Gastrocnemius medialis (tissue), 4 donors: ENCODE data around the gene NEDD4L. TPM values are rescaled to one million over a fixed set of nuclear protein-coding genes. Genes with fewer than 3 reads are reported as not detected.
A peak's percentile ranks its signal among the peaks of the same experiment; 100 is the strongest.

ENCODE experiments used
- ATAC-seq, 2 donors: fragments of 150-250 bp; one replicate each; pipeline ENCODE4 v1.9.1; 2016
- DNase-seq, 2 donors: peaks; one replicate each; pipeline ENCODE4 v3.0.0-alpha.2; 2019
- H3K27ac ChIP-seq, 4 donors: fragments of 200-600 bp; sonication (generic); 1 replicate in 1 of 4; 2 replicates in 3 of 4; pipeline ENCODE4 v1.5.1; 2016 to 2018; ENCODE audit warnings: mild to moderate bottlenecking in 2 of 4, moderate library complexity in 1 of 4
- H3K27me3 ChIP-seq, 3 donors: fragments of 200-600 bp; sonication (generic) in 2 of 3; 1 replicate in 1 of 3; 2 replicates in 2 of 3; pipeline versions ENCODE4 v1.5.1 to v1.6.0; 2016 to 2019; ENCODE audit warnings: mild to moderate bottlenecking in 1 of 3, moderate library complexity in 1 of 3
- H3K36me3 ChIP-seq, 2 donors: fragments of 200-600 bp; sonication (generic) in 1 of 2; one replicate each; pipeline ENCODE4 v1.5.1; 2017 to 2018
- H3K4me1 ChIP-seq, 2 donors: fragments of 200-600 bp; sonication (generic) in 1 of 2; one replicate each; pipeline ENCODE4 v1.5.1; 2016 to 2017; ENCODE audit warnings: mild to moderate bottlenecking in 2 of 2
- H3K4me3 ChIP-seq, 4 donors: fragments of 200-600 bp; sonication (generic) in 3 of 4; 1 replicate in 1 of 4; 2 replicates in 3 of 4; pipeline ENCODE4 v1.5.1; 2016 to 2019; ENCODE audit warnings: mild to moderate bottlenecking in 2 of 4
- H3K9me3 ChIP-seq, 3 donors: fragments of 200-600 bp; sonication (generic) in 2 of 3; 1 replicate in 1 of 3; 2 replicates in 2 of 3; pipeline ENCODE4 v1.5.1; 2016 to 2019
- POLR2A ChIP-seq, 2 donors: fragments of 450-650 bp; IDR thresholded peaks; one replicate each; pipeline ENCODE4 v1.6.1; 2017; ENCODE audit warnings: antibody characterized with exemption in 2 of 2, mild to moderate bottlenecking in 2 of 2, moderate library complexity in 2 of 2
- in situ Hi-C, 4 donors: fragments of 200-750 bp; cut with MboI; loops; one replicate each; pipeline versions ENCODE4 v1.15.0 to v1.8.0; 2017; ENCODE audit warnings: low sequenced_read_pairs in 4 of 4
- intact Hi-C: fragments of 100-400 bp; cut with DNase I; formaldehyde crosslinking; loops from one replicate; pipeline ENCODE4 v1.15.1; 2023; ENCODE audit warnings: low total_unique reads
- total RNA-seq, 4 donors: library from RNA; depleted of rRNA; stranded (reverse); fragments of >200 nt; gene quantifications; one replicate each; pipeline versions ENCODE4 v1.1.0 to v1.2.3, GENCODE V29; 2016
- TF ChIP-seq, protein P1 (sequence below), 5 experiments: fragments of 450-650 bp in 3 of 5; fragments of 200-600 bp in 2 of 5; sonication (generic) in 2 of 5; IDR thresholded peaks in 4 of 5; conservative IDR thresholded peaks in 1 of 5; 1 replicate in 4 of 5; 2 replicates in 1 of 5; pipeline ENCODE4 v1.5.1; 2016 to 2019; ENCODE audit warnings: antibody characterized with exemption in 5 of 5, mild to moderate bottlenecking in 3 of 5, moderate library complexity in 3 of 5

Gene NEDD4L
- total RNA-seq, 4 donors from 2014 or later = 27.4 to 81.5 (median 51.5) TPM

DNA sequence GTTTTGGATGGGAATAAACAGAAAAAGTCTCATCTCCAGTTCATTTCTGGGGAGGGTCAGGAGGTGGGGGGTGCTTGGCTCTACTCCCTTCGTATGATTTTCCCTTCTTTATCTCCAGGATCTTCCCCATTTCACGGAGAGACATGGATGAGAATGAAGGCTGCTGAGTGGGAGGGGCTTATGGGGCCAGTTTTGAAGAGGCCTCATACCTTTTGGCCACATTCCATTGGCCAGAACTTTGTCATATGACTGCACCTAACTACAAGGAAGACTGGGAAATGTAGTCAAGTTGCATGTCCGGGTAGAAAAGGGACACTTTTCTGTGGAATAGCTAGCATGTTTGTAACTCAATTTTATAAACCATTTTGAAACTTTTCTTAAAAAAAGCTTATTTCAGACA, 117.6 kb downstream of the NEDD4L start:
- Histone ChIP-seq H3K27me3 (no peaks in the 10 kb centered on the region), H3K4me3 (no peak overlapping the region), H3K27ac (peak overlapping the region in 1 of 4 donors; percentile 80), H3K9me3 (no peaks in the 10 kb centered on the region), H3K4me1 (peaks cover 0 to 34% of the 10 kb centered on the region in 2 donors), H3K36me3 (no peaks in the 10 kb centered on the region)
- intact Hi-C loops (no loop called here), in situ Hi-C loops (no loop called here)
- TF ChIP-seq, protein P1, sequence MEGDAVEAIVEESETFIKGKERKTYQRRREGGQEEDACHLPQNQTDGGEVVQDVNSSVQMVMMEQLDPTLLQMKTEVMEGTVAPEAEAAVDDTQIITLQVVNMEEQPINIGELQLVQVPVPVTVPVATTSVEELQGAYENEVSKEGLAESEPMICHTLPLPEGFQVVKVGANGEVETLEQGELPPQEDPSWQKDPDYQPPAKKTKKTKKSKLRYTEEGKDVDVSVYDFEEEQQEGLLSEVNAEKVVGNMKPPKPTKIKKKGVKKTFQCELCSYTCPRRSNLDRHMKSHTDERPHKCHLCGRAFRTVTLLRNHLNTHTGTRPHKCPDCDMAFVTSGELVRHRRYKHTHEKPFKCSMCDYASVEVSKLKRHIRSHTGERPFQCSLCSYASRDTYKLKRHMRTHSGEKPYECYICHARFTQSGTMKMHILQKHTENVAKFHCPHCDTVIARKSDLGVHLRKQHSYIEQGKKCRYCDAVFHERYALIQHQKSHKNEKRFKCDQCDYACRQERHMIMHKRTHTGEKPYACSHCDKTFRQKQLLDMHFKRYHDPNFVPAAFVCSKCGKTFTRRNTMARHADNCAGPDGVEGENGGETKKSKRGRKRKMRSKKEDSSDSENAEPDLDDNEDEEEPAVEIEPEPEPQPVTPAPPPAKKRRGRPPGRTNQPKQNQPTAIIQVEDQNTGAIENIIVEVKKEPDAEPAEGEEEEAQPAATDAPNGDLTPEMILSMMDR (IDR thresholded peaks at IDR 0.05 in 4 of 5, conservative IDR thresholded peaks at IDR 0.05 in 1 of 5) = no peak
- no peak for TF ChIP-seq POLR2A (IDR thresholded peaks at IDR 0.05)
- ATAC-seq = no peak
- no peak for DNase-seq

DNA sequence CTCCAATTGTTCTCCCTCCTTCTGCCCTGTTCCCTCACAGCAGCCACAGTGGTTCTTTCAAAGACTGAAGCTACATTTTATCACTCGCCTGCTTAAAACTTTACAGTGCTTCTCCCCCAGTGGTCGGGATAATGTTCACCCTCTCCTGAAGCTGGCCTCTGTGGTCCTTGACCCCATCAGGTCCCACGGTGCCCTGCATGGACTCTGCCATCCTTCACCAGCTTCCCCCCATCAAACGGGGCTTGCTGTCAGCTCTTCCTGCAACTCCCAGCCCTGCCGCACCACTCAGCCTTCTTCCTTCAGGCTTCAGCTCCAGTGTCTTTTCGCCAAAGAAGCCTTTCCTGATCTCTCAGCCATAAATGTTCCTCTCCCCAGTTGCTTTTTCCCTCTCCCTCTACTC, 118.1 kb downstream of the NEDD4L start:
- DNase-seq (no peak), ATAC-seq (no peak)
- TF ChIP-seq, protein P1 (IDR thresholded peaks at IDR 0.05 in 4 of 5, conservative IDR thresholded peaks at IDR 0.05 in 1 of 5) = no peak
- TF ChIP-seq POLR2A (IDR thresholded peaks at IDR 0.05) = no peak
- H3K27ac ChIP-seq = peak overlapping the region in 1 of 4 donors; percentile 80
- no peak overlapping the region for H3K4me3 ChIP-seq
- H3K36me3 ChIP-seq = no peaks in the 10 kb centered on the region
- H3K4me1 ChIP-seq = peaks cover 0 to 34% of the 10 kb centered on the region in 2 donors
- no peaks in the 10 kb centered on the region for H3K9me3 ChIP-seq
- intact Hi-C loops (no loop called here), in situ Hi-C loops (no loop called here)
- H3K27me3 ChIP-seq = no peaks in the 10 kb centered on the region

DNA sequence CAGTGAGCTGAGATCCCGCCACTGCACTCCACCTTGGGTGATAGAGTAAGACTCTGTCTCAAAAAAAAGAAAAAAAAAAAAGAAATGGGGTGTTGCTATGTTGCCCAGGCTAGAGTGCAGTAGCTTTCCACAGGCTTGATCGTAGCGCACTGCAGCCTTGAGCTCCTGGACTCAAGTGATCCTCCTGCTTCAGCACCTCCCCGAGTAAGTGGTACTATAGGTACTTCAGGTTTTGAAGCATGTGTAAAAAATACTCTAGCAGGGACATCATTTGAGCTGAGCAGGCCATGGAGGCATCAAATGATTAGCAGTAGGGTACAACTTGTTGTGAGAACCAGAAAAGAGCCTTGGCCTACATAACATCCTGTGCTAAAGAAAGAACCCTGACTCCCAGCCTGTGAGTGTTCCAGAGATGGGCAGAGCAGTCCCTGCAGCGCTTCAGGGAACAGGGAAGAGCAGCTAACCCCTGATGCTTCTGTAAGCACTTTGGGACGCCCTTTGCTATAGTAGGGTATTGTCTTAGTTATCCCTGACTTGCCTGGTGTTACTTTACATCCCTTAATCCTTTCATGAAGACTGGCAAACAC, 119.1 kb downstream of the NEDD4L start:
- intact Hi-C loops (no loop called here), in situ Hi-C loops (no loop called here)
- Histone ChIP-seq H3K27ac (peak overlapping the region in 1 of 4 donors; percentile 80), H3K27me3 (no peaks in the 10 kb centered on the region), H3K4me3 (no peak overlapping the region), H3K4me1 (peaks cover 0 to 34% of the 10 kb centered on the region in 2 donors), H3K9me3 (no peaks in the 10 kb centered on the region), H3K36me3 (no peaks in the 10 kb centered on the region)
- peak in 1 of 2 donors; percentile 88 for ATAC-seq
- no peak for TF ChIP-seq POLR2A (IDR thresholded peaks at IDR 0.05)
- TF ChIP-seq, protein P1 (IDR thresholded peaks at IDR 0.05 in 4 of 5, conservative IDR thresholded peaks at IDR 0.05 in 1 of 5) = no peak
- DNase-seq = peak in 1 of 2 donors; percentile 40

DNA sequence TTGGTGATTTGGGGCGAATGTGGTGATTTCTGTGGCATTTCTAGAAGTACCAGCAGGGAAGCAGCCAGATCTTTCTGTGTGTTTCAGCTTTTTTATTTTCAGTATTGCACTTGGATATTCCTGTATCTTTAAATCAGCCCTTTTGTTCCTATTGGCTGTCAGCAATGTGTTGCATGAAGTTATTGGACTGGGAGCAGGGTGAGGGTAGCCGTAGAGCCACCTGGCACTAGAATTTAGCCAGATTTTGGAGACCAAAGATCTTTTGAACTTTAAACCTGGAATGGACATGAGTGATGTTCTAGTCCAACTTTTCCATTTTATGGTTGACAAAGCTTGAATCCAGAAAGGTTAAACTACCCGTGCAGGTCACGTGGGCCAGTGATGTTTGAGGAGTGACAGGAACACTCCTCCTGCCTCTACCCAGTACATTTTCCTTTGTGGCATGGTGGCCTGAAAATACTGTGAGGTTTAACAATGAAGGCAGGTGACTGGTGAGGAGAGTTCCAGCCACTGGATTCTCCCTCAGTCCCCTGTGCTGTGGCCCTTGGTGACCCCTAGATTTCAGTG, 122.3 kb downstream of the NEDD4L start:
- no peak overlapping the region for H3K27ac ChIP-seq
- TF ChIP-seq, protein P1 (IDR thresholded peaks at IDR 0.05 in 4 of 5, conservative IDR thresholded peaks at IDR 0.05 in 1 of 5) = no peak
- no peak for TF ChIP-seq POLR2A (IDR thresholded peaks at IDR 0.05)
- no peaks in the 10 kb centered on the region for H3K27me3 ChIP-seq
- in situ Hi-C loops = no loop called here
- DNase-seq (no peak), ATAC-seq (no peak)
- H3K9me3 ChIP-seq = no peaks in the 10 kb centered on the region
- H3K4me1 ChIP-seq = peaks cover 0 to 20% of the 10 kb centered on the region in 2 donors
- H3K4me3 ChIP-seq = no peak overlapping the region
- H3K36me3 ChIP-seq = no peaks in the 10 kb centered on the region
- intact Hi-C loops = no loop called here
